OCI-LY3 (cell line): ENCODE data around the gene CAMTA1.

ENCODE experiments used
- H2AFZ ChIP-seq: fragments of 200-600, 300-600 bp; shearing (Covaris generic); 2 replicates; pipeline ENCODE4 v1.6.0; 2014; ENCODE audit warnings: antibody characterized with exemption, low read depth, low read length
- H3K27ac ChIP-seq: fragments of 200-600, 300-600 bp; sonication (generic); 2 replicates; pipeline ENCODE4 v1.5.1; 2014; ENCODE audit warnings: mild to moderate bottlenecking, low read length, moderate library complexity, mixed read lengths
- H3K27me3 ChIP-seq: fragments of 200-600, 300-600 bp; sonication (generic); 2 replicates; pipeline ENCODE4 v1.6.1; 2014; ENCODE audit warnings: low read depth, low read length, mixed read lengths
- H3K36me3 ChIP-seq: fragments of 200-600, 300-600 bp; sonication (generic); replicated peaks from 2 replicates; pipeline ENCODE3; 2014; ENCODE audit warnings: low read depth, low read length, mixed read lengths
- H3K4me1 ChIP-seq: fragments of 300-600, 200-600 bp; sonication (generic); 2 replicates; pipeline ENCODE4 v1.6.1; 2014; ENCODE audit warnings: low read length, mixed read lengths
- H3K4me2 ChIP-seq: fragments of 200-600, 300-600 bp; sonication (generic); 2 replicates; pipeline ENCODE4 v1.6.1; 2014; ENCODE audit warnings: low read length, mixed read lengths
- H3K4me3 ChIP-seq: fragments of 300-600, 200-600 bp; sonication (generic); 2 replicates; pipeline ENCODE4 v1.5.1; 2014; ENCODE audit warnings: antibody characterized with exemption, mild to moderate bottlenecking, low read length, moderate library complexity
- H3K79me2 ChIP-seq: fragments of 300-600, 200-600 bp; shearing (Covaris generic); 2 replicates; pipeline ENCODE4 v1.6.1; 2014; ENCODE audit warnings: mild to moderate bottlenecking, low read length, mixed read lengths
- H3K9ac ChIP-seq: fragments of 300-600, 200-600 bp; shearing (Covaris generic); 2 replicates; pipeline ENCODE4 v1.6.0; 2014; ENCODE audit warnings: mild to moderate bottlenecking, low read length, moderate library complexity
- H3K9me3 ChIP-seq: fragments of 200-600, 300-600 bp; shearing (Covaris generic); 2 replicates; pipeline ENCODE4 v1.6.1; 2014; ENCODE audit warnings: low read length, mixed read lengths; ENCODE audit not compliant: insufficient read depth
- H4K20me1 ChIP-seq: fragments of 200-600, 300-600 bp; sonication (generic); 2 replicates; pipeline ENCODE4 v1.6.1; 2016; ENCODE audit warnings: low read length, mixed read lengths; ENCODE audit not compliant: insufficient read depth
- CTCF ChIP-seq: fragments of 200-600, 300-600 bp; sonication (generic); IDR thresholded peaks from 2 replicates; pipeline ENCODE4 v1.5.1; 2014; ENCODE audit warnings: antibody characterized with exemption, low read length, low read depth
- EZH2phosphoT487 ChIP-seq: fragments of 200-600 bp; shearing (Covaris generic); IDR thresholded peaks from 2 replicates; pipeline ENCODE4 v1.6.1; 2018; ENCODE audit warnings: antibody characterized with exemption, mixed run types, low read depth

The CAMTA1 gene

GRCh38 chr1:7613851-7614205 lies 828.6 kb downstream of the CAMTA1 start:
- no peak overlapping the region for H3K27ac ChIP-seq
- H4K20me1 ChIP-seq: no peaks in the 10 kb centered on the region
- TF ChIP-seq EZH2phosphoT487 (no peak), CTCF (no peak)
- H2AFZ ChIP-seq: no peak overlapping the region
- no peaks in the 10 kb centered on the region for H3K36me3 ChIP-seq
- H3K9me3 ChIP-seq: no peaks in the 10 kb centered on the region
- no peak overlapping the region for H3K4me3 ChIP-seq
- no peaks in the 10 kb centered on the region for H3K79me2 ChIP-seq
- no peaks in the 10 kb centered on the region for H3K4me1 ChIP-seq
- no peak overlapping the region for H3K9ac ChIP-seq
- no peak overlapping the region for H3K4me2 ChIP-seq
- no peaks in the 10 kb centered on the region for H3K27me3 ChIP-seq

- H2AFZ ChIP-seq: no peak overlapping the region
- TF ChIP-seq EZH2phosphoT487 (no peak), CTCF (no peak)
- H3K27ac ChIP-seq: no peak overlapping the region
Measured at GRCh38 chr1:7614576-7615074, 829.4 kb downstream of the CAMTA1 start.

GRCh38 chr1:7615138-7615537 lies 829.9 kb downstream of the CAMTA1 start:
- Histone ChIP-seq H3K27me3 (no peaks in the 10 kb centered on the region), H4K20me1 (no peaks in the 10 kb centered on the region), H2AFZ (no peak overlapping the region), H3K9me3 (no peaks in the 10 kb centered on the region), H3K4me1 (no peaks in the 10 kb centered on the region), H3K27ac (no peak overlapping the region), H3K36me3 (no peaks in the 10 kb centered on the region), H3K9ac (no peak overlapping the region), H3K4me2 (no peak overlapping the region), H3K4me3 (no peak overlapping the region), H3K79me2 (no peaks in the 10 kb centered on the region)
- no peak for TF ChIP-seq CTCF
- TF ChIP-seq EZH2phosphoT487: no peak

More at GRCh38 chr1:7614576-7615074, 829.4 kb downstream of the CAMTA1 start:
- H3K36me3 ChIP-seq: no peaks in the 10 kb centered on the region
- H3K9me3 ChIP-seq: no peaks in the 10 kb centered on the region
- H3K4me1 ChIP-seq: no peaks in the 10 kb centered on the region
- H3K27me3 ChIP-seq: no peaks in the 10 kb centered on the region
- H4K20me1 ChIP-seq: no peaks in the 10 kb centered on the region
- no peak overlapping the region for H3K4me3 ChIP-seq
- no peak overlapping the region for H3K4me2 ChIP-seq
- no peak overlapping the region for H3K9ac ChIP-seq
- H3K79me2 ChIP-seq: no peaks in the 10 kb centered on the region

- Histone ChIP-seq H3K27ac (no peak overlapping the region), H2AFZ (no peak overlapping the region), H3K4me1 (no peaks in the 10 kb centered on the region), H3K9me3 (no peaks in the 10 kb centered on the region), H3K4me2 (no peak overlapping the region), H3K9ac (no peak overlapping the region), H3K27me3 (no peaks in the 10 kb centered on the region), H4K20me1 (no peaks in the 10 kb centered on the region), H3K36me3 (no peaks in the 10 kb centered on the region), H3K4me3 (no peak overlapping the region), H3K79me2 (no peaks in the 10 kb centered on the region)
- TF ChIP-seq EZH2phosphoT487: no peak
- no peak for TF ChIP-seq CTCF
Measured at GRCh38 chr1:7616076-7616832, 831.0 kb downstream of the CAMTA1 start.
